ENCODE results near the gene PRPS2.

PRPS2 gene

GRCh38 chrX:12791257-12792228 is at the start of gene PRPS2:
Gene PRPS2, plus strand, starts transcription at chrX:12791412. Its CDS starts 86 bp downstream, at chrX:12791498.
- no peak for TF ChIP-seq FOXM1 (IDR thresholded peaks at IDR 0.05; ENCODE audit: borderline replicate concordance, low read depth)
- no peak for TF ChIP-seq USF1 (IDR thresholded peaks at IDR 0.05)
- TF ChIP-seq EP300 (IDR thresholded peaks at IDR 0.05; ENCODE audit: borderline replicate concordance): no peak
- no peak for TF ChIP-seq RAD21 (IDR thresholded peaks at IDR 0.05; ENCODE audit: low read depth)
- TF ChIP-seq TCF12 (IDR thresholded peaks at IDR 0.05; ENCODE audit: low read depth): no peak
- TF ChIP-seq, protein P1, sequence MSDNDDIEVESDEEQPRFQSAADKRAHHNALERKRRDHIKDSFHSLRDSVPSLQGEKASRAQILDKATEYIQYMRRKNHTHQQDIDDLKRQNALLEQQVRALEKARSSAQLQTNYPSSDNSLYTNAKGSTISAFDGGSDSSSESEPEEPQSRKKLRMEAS (IDR thresholded peaks at IDR 0.05): peak; percentile 41
- TF ChIP-seq ZBTB7A (IDR thresholded peaks at IDR 0.05; ENCODE audit: low read depth): 0 out of 2 replicates have a peak, but pooled peaks have one; percentile 33
- TF ChIP-seq YY1 (IDR thresholded peaks at IDR 0.05; ENCODE audit: low read depth): no peak
- TF ChIP-seq TEAD4 (IDR thresholded peaks at IDR 0.05): no peak
- TF ChIP-seq CREB1 (IDR thresholded peaks at IDR 0.05; ENCODE audit: low read depth): no peak

DNA sequence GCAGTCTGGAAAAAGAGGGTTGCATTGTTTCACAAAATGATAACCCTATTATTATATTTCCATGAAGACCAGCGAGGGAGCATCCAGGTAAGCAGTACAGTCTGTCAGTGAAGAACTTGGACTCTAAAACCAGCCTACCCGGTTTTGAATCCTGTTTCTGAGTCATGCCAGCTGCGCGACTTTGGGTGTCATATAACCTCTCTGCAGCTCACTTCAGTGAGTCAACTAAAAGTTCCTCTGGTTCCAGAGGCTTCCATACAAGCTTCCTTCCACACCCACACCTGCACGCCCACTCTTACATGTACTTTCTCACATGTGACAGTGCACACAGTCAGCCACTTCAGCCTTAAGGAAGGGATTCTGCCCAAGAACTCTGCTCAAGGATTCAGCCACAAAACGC is 49.8 kb upstream of the PRPS2 start:
- TF ChIP-seq YY1 (IDR thresholded peaks at IDR 0.05; ENCODE audit: low read depth): no peak
- no peak for TF ChIP-seq EGR1 (IDR thresholded peaks at IDR 0.05)
- peak; percentile 12; the same call in 1 of the 2 replicates for TF ChIP-seq EP300 (IDR thresholded peaks at IDR 0.05; ENCODE audit: borderline replicate concordance)
- peak; percentile 21; the same call in 1 of the 2 replicates for TF ChIP-seq NFIC (IDR thresholded peaks at IDR 0.05)
- TF ChIP-seq CREB1 (IDR thresholded peaks at IDR 0.05; ENCODE audit: low read depth): no peak
- TF ChIP-seq, protein P2, sequence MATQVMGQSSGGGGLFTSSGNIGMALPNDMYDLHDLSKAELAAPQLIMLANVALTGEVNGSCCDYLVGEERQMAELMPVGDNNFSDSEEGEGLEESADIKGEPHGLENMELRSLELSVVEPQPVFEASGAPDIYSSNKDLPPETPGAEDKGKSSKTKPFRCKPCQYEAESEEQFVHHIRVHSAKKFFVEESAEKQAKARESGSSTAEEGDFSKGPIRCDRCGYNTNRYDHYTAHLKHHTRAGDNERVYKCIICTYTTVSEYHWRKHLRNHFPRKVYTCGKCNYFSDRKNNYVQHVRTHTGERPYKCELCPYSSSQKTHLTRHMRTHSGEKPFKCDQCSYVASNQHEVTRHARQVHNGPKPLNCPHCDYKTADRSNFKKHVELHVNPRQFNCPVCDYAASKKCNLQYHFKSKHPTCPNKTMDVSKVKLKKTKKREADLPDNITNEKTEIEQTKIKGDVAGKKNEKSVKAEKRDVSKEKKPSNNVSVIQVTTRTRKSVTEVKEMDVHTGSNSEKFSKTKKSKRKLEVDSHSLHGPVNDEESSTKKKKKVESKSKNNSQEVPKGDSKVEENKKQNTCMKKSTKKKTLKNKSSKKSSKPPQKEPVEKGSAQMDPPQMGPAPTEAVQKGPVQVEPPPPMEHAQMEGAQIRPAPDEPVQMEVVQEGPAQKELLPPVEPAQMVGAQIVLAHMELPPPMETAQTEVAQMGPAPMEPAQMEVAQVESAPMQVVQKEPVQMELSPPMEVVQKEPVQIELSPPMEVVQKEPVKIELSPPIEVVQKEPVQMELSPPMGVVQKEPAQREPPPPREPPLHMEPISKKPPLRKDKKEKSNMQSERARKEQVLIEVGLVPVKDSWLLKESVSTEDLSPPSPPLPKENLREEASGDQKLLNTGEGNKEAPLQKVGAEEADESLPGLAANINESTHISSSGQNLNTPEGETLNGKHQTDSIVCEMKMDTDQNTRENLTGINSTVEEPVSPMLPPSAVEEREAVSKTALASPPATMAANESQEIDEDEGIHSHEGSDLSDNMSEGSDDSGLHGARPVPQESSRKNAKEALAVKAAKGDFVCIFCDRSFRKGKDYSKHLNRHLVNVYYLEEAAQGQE (IDR thresholded peaks at IDR 0.05; ENCODE audit: low read depth): no peak
- TF ChIP-seq TCF12 (IDR thresholded peaks at IDR 0.05; ENCODE audit: low read depth): peak; percentile 42; the same call in 1 of the 2 replicates
- TF ChIP-seq RAD21 (IDR thresholded peaks at IDR 0.05; ENCODE audit: low read depth): no peak
- TF ChIP-seq TAF1 (IDR thresholded peaks at IDR 0.05; ENCODE audit: low read depth): no peak
- TF ChIP-seq FOXM1 (IDR thresholded peaks at IDR 0.05; ENCODE audit: borderline replicate concordance, low read depth): no peak
- TF ChIP-seq USF1 (IDR thresholded peaks at IDR 0.05): no peak
- TF ChIP-seq TEAD4 (IDR thresholded peaks at IDR 0.05): 0 out of 2 replicates have a peak, but pooled peaks have one; percentile 7
- TF ChIP-seq ZBTB7A (IDR thresholded peaks at IDR 0.05; ENCODE audit: low read depth): no peak
- TF ChIP-seq CEBPB (IDR thresholded peaks at IDR 0.05): no peak
- TF ChIP-seq, protein P1 (IDR thresholded peaks at IDR 0.05): 0 out of 2 replicates have a peak, but pooled peaks have one; percentile 21

- TF ChIP-seq TEAD4 (IDR thresholded peaks at IDR 0.05) (no peak), ZBTB7A (IDR thresholded peaks at IDR 0.05; ENCODE audit: low read depth) (no peak), YY1 (IDR thresholded peaks at IDR 0.05; ENCODE audit: low read depth) (no peak), RAD21 (IDR thresholded peaks at IDR 0.05; ENCODE audit: low read depth) (no peak)
Observed at GRCh38 chrX:12747433-12747832, 43.8 kb upstream of the PRPS2 start.

DNA sequence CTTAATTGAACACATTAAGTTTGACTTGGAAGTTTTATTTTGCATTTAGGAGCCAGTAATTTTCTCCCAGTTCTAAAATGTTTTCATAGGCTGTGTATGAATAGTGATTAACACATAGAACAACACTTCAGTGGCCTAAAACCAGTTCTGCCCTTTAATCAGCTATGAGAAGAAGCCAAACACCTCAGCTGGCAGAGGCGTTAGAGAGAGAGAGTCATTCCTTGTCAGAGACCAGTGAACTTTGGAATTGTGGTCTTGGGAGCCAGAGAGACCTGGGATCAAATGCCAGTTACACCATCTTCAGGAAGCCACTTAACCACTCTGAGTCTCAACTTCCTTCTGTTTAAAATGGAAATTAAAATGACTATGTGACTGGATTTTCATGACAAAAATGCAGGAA is 39.3 kb upstream of the PRPS2 start:
- no peak for TF ChIP-seq CREB1 (IDR thresholded peaks at IDR 0.05; ENCODE audit: low read depth)
- TF ChIP-seq TAF1 (IDR thresholded peaks at IDR 0.05; ENCODE audit: low read depth): no peak
- TF ChIP-seq TEAD4 (IDR thresholded peaks at IDR 0.05): no peak
- TF ChIP-seq, protein P1 (IDR thresholded peaks at IDR 0.05): no peak
- no peak for TF ChIP-seq ZBTB7A (IDR thresholded peaks at IDR 0.05; ENCODE audit: low read depth)
- no peak for TF ChIP-seq CEBPB (IDR thresholded peaks at IDR 0.05)
- TF ChIP-seq YY1 (IDR thresholded peaks at IDR 0.05; ENCODE audit: low read depth): no peak
- TF ChIP-seq FOXM1 (IDR thresholded peaks at IDR 0.05; ENCODE audit: borderline replicate concordance, low read depth): no peak
- TF ChIP-seq NFIC (IDR thresholded peaks at IDR 0.05): no peak
- no peak for TF ChIP-seq USF1 (IDR thresholded peaks at IDR 0.05)
- TF ChIP-seq TCF12 (IDR thresholded peaks at IDR 0.05; ENCODE audit: low read depth): no peak
- no peak for TF ChIP-seq EGR1 (IDR thresholded peaks at IDR 0.05)
- no peak for TF ChIP-seq EP300 (IDR thresholded peaks at IDR 0.05; ENCODE audit: borderline replicate concordance)
- no peak for TF ChIP-seq RAD21 (IDR thresholded peaks at IDR 0.05; ENCODE audit: low read depth)
- TF ChIP-seq, protein P2 (IDR thresholded peaks at IDR 0.05; ENCODE audit: low read depth): no peak

Data from Ishikawa (cell line).